H54 (cell line): Measurements from ENCODE around the gene SLC30A3.

Experiments used
- DNase-seq: peaks from one replicate; pipeline ENCODE4 v3.0.0; 2011; ENCODE audit warnings: low spot score, mixed read lengths; ENCODE audit not compliant: insufficient read length
- FAIRE-seq: peaks from 3 replicates; lab custom pipeline; 2011; peaks lifted over from hg19 to GRCh38; lab: Jason Lieb, UNC
- POLR2A ChIP-seq: IDR thresholded peaks from 2 replicates; pipeline ENCODE4 v1.6.1; 2011; ENCODE audit warnings: low read depth, mild to moderate bottlenecking, low read length

Gene SLC30A3

DNA sequence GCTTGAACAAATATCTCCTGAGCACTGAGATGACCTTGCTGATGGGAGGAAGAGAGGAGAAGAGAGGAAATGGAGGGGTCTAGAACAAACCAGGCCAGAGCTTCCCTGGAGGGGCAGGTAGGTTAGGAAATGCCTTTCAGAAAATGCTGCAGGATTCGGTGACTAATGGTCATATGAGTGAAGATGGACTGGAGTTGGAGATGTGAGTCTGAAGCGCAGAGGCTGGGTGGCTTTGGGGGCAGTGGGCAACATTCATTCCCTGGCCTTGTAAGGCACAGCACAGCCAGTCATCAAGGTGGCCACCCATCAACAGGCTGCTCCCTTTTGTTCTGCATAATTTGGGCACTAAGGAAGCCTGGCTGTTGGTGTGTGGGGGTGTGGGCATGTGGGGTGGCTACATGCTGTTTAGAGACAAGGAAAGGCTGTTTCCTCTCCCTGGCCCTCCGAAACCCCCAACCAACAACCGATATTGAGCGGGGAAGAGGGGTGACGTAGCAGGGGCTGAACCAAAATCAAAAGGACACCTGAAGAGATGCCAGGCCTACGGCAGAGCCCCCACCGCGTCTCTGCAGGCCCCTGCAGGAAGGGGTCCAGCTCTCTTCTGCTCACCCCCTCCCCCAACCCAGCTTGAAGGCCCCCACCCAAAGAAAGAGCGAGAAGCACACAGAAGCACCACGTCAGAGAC, 1.5 kb downstream of the SLC30A3 start:
- FAIRE-seq, result no peak
- DNase-seq, result no peak
- no peak for TF ChIP-seq POLR2A

GRCh38 chr2:27258051-27258450, 4.8 kb downstream of the SLC30A3 start:
- no peak for TF ChIP-seq POLR2A
- FAIRE-seq (no peak), DNase-seq (no peak)

- DNase-seq (no peak), FAIRE-seq (no peak)
- TF ChIP-seq POLR2A, result no peak
These were observed 5.9 kb downstream of the SLC30A3 start for GRCh38 chr2:27256855-27257454.

- DNase-seq, result no peak
- no peak for FAIRE-seq
- TF ChIP-seq POLR2A, result no peak
These were observed 7.2 kb downstream of the SLC30A3 start for GRCh38 chr2:27255660-27256059.

DNA sequence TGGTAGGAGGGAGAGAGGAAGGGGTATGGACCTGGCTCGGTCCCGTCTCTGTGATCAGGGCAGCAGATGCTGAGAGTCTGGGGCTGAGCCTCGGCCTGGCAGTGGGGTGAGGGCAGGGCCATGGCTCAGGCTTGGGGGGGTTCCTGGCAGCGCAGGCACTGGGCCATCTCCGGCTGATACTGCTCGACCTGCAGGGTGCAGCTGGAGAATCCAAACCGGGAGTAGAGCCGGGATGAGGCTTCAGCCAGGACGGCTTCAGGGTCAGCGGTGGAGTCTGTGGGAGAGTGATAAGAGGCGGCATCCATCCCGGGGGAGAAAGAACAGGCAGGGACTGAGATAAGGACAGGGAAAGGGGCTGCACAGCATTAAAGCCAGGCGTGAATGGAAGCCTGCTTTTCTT, 7.7 kb downstream of the SLC30A3 start:
- DNase-seq (no peak), FAIRE-seq (no peak)
- TF ChIP-seq POLR2A, result no peak

- DNase-seq (no peak), FAIRE-seq (no peak)
- TF ChIP-seq POLR2A, result no peak
These were observed 11.1 kb downstream of the SLC30A3 start for GRCh38 chr2:27251766-27252165.

DNA sequence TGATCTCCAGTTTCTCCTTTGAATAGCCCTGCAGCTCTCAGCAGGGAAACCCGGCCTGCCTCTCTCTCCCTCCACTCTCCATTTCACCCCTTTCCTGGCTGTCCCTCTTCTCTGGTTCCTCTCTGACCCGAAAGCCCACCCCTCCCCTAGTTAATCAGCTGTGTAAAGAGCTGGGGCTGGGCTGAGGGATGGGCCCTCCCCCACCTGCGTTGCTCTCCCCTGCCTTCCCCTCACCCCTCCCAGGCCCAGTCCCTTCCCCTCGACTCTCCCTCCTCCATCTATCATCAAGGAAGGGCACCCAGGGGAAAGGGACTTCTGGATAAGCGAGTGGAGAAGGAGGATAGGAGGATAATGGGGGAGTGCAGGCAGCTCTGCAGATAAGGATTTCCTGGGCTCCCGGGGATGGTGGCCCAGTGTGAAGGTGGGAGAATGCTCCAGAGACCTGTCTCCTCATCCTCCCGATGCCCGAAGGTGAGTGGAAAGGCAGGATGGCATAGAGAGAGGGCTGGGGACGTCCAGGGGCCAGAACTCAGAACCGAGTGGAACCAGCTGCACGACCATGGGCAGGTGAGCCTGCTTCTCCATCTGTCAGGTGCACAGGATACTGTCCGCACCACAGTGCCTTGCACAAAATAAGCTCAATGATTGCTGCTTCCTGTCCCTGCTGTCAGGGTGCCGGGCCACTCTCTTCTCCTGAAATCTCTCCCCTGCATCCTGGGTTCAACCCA, 12.0 kb downstream of the SLC30A3 start:
- no peak for TF ChIP-seq POLR2A
- FAIRE-seq (no peak), DNase-seq (no peak)

- FAIRE-seq, result no peak
- no peak for DNase-seq
- no peak for TF ChIP-seq POLR2A
These were observed 12.8 kb downstream of the SLC30A3 start for GRCh38 chr2:27249891-27250651.

DNA sequence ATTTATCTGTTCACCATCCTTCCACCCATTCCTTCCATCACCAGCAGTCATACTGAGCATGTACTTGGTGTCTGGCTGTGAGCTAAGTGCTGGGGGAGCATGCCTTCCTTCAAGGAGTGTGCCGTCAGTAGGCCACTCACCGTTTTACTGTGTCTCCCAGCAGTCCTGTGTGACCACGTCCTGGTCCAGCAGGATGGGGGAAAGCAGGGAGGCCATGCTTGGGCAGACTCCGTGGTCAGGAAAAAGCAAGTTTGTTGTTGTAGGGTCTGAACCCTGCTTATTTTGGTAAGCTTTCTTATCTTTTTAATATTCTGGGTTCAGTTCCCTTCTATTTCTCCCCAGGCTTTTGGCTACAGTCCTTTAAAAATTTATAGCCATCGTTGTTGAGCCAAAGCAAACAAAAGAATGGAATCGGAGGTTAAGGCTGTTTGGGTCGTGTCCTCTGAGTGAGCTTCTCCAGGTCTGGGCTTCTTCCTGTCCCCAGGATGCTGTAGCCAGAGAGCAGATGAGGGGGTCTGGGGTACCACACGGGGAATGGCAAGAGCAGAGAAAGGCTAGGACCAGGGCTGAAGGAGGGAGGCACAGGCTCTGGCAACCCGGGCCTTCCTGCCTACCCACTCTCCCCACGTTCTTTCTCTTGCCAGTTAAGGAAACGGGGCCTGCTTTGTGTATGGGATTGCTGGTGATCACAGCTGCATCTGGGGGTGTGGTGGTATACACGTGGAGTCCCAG, 13.5 kb downstream of the SLC30A3 start:
- no peak for TF ChIP-seq POLR2A
- FAIRE-seq, result no peak
- no peak for DNase-seq

- TF ChIP-seq POLR2A, result no peak
- FAIRE-seq, result no peak
- DNase-seq, result no peak
These were observed 15.0 kb downstream of the SLC30A3 start for GRCh38 chr2:27247893-27248292.

- DNase-seq (no peak), FAIRE-seq (no peak)
- TF ChIP-seq POLR2A, result no peak
These were observed 17.2 kb downstream of the SLC30A3 start for GRCh38 chr2:27245626-27246025.

- FAIRE-seq (no peak), DNase-seq (no peak)
- TF ChIP-seq POLR2A, result no peak
These were observed 17.7 kb downstream of the SLC30A3 start for GRCh38 chr2:27245116-27245515.
